ENCODE measurements around the gene ANKRD62. TPM values are rescaled to one million over a fixed set of nuclear protein-coding genes. Genes with fewer than 3 reads are reported as not detected.
"Not testable (repeated sequence)": the region's sequence is repeated elsewhere in the genome, so short reads cannot be mapped to it uniquely, and the experiment has no call there.

Gene ANKRD62
- total RNA-seq, 3 donors from 2014 or later = not detected

DNA sequence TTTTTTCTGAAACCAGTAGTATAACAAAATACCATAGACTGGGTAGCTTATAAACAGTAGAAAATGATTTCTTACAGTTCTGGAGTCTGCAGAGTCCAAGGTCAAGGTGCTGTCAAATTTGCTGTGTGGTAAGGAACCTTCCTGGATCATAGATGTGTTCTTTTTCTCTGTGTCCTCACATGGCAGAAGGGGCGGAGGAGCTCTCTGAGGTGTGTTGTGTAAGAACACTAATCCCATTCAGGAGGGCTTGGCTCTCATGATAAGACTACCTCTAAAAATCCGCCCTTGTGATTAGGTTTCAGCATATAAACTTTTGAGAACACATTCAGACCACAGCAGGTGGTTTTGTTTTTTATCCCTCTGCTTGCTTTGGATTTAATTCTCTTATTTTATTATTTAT, 25.7 kb downstream of the ANKRD62 start:
- Histone ChIP-seq H3K4me3 (no peak overlapping the region), H3K4me1 (no peaks in the 10 kb centered on the region), H3K27me3 (no peaks in the 10 kb centered on the region), H3K9me3 (no peaks in the 10 kb centered on the region), H3K36me3 (no peaks in the 10 kb centered on the region), H3K27ac (no peak overlapping the region)
- TF ChIP-seq CTCF (IDR thresholded peaks at IDR 0.05) (no peak), POLR2AphosphoS5 (IDR thresholded peaks at IDR 0.05) (no peak), POLR2A (IDR thresholded peaks at IDR 0.05) (no peak)
- intact Hi-C loops (cut with DNase I; ENCODE audit: low total_unique reads) = no loop called here
- no peak for DNase-seq (ENCODE audit: low spot score in 2 of 2)

GRCh38 chr18:12121175-12122042, 27.8 kb downstream of the ANKRD62 start:
- H3K9me3 ChIP-seq = no peaks in the 10 kb centered on the region
- intact Hi-C loops (cut with DNase I; ENCODE audit: low total_unique reads) = no loop called here
- no peak overlapping the region for H3K27ac ChIP-seq
- no peak for TF ChIP-seq CTCF (IDR thresholded peaks at IDR 0.05)
- TF ChIP-seq POLR2A (IDR thresholded peaks at IDR 0.05) = no peak
- no peak overlapping the region for H3K4me3 ChIP-seq
- DNase-seq (ENCODE audit: low spot score in 2 of 2) = no peak
- H3K4me1 ChIP-seq = no peaks in the 10 kb centered on the region
- no peaks in the 10 kb centered on the region for H3K36me3 ChIP-seq
- no peaks in the 10 kb centered on the region for H3K27me3 ChIP-seq

- intact Hi-C loops (cut with DNase I; ENCODE audit: low total_unique reads); H3K9me3 ChIP-seq; DNase-seq (ENCODE audit: low spot score in 2 of 2); H3K4me1 ChIP-seq; H3K36me3 ChIP-seq; H3K27me3 ChIP-seq; H3K27ac ChIP-seq; H3K4me3 ChIP-seq: not testable (repeated sequence)
Observed at GRCh38 chr18:12122043-12122389, 28.4 kb downstream of the ANKRD62 start.

- H3K9me3 ChIP-seq; H3K4me3 ChIP-seq; H3K36me3 ChIP-seq; intact Hi-C loops (cut with DNase I; ENCODE audit: low total_unique reads); DNase-seq (ENCODE audit: low spot score in 2 of 2); H3K27me3 ChIP-seq; H3K27ac ChIP-seq; H3K4me1 ChIP-seq: not testable (repeated sequence)
Observed at GRCh38 chr18:12127647-12128046, 34.0 kb downstream of the ANKRD62 start.

GRCh38 chr18:12138831-12139230, 45.2 kb downstream of the ANKRD62 start:
- intact Hi-C loops (cut with DNase I; ENCODE audit: low total_unique reads); H3K9me3 ChIP-seq; H3K4me1 ChIP-seq: not testable (repeated sequence)

DNA sequence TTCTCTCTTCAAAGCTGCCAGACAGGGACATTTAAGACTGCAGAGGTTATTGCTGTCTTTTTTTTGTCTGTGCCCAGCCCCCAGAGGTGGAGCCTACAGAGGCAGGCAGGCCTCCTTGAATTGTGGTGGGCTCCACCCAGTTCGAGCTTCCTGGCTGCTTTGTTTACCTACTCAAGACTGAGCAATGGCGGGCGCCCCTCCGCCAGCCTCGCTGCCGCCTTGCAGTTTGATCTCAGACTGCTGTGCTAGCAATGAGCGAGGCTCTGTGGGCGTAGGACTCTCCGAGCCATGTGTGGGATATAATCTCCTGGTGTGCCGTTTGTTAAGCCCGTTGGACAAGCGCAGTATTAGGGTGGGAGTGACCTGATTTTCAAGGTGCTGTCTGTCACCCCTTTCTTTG, 47.2 kb downstream of the ANKRD62 start:
- intact Hi-C loops (cut with DNase I; ENCODE audit: low total_unique reads); H3K9me3 ChIP-seq; H3K27ac ChIP-seq; H3K4me1 ChIP-seq; H3K4me3 ChIP-seq; H3K36me3 ChIP-seq; H3K27me3 ChIP-seq; DNase-seq (ENCODE audit: low spot score in 2 of 2): not testable (repeated sequence)

More at GRCh38 chr18:12138831-12139230, 45.2 kb downstream of the ANKRD62 start:
- DNase-seq (ENCODE audit: low spot score in 2 of 2); H3K27ac ChIP-seq; H3K4me3 ChIP-seq; H3K27me3 ChIP-seq; H3K36me3 ChIP-seq: not testable (repeated sequence)

DNA sequence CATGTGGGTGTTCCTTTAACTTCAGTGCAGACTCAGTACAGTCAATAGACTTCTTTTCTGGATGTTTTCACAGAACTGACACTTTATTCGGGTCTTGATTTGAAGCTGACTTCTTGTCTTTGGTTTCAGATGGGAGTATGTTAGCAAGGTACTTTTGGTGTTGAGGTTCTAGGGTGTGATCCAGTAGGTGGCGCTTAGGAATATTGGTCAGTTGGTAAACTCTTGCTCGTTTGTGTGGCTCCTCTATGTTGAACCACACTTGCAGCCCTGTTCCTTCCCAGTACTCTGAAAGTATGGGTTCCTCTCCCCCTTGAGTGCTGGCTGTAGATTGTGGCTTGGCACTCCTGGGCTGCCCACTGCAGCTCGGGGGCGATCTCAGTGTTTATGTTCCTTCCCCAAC, 48.1 kb downstream of the ANKRD62 start:
- H3K36me3 ChIP-seq; H3K9me3 ChIP-seq; intact Hi-C loops (cut with DNase I; ENCODE audit: low total_unique reads); DNase-seq (ENCODE audit: low spot score in 2 of 2); H3K27ac ChIP-seq; H3K4me3 ChIP-seq; H3K27me3 ChIP-seq; H3K4me1 ChIP-seq: not testable (repeated sequence)

DNA sequence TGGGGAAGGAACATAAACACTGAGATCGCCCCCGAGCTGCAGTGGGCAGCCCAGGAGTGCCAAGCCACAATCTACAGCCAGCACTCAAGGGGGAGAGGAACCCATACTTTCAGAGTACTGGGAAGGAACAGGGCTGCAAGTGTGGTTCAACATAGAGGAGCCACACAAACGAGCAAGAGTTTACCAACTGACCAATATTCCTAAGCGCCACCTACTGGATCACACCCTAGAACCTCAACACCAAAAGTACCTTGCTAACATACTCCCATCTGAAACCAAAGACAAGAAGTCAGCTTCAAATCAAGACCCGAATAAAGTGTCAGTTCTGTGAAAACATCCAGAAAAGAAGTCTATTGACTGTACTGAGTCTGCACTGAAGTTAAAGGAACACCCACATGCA, 55.8 kb downstream of the ANKRD62 start:
- H3K9me3 ChIP-seq; H3K4me1 ChIP-seq; H3K36me3 ChIP-seq; H3K27ac ChIP-seq; DNase-seq (ENCODE audit: low spot score in 2 of 2); intact Hi-C loops (cut with DNase I; ENCODE audit: low total_unique reads); H3K27me3 ChIP-seq; H3K4me3 ChIP-seq: not testable (repeated sequence)

Measured in breast epithelium (tissue), 4 donors.